HG03175 (cell line): Measurements from ENCODE around the gene GHRL.
"Not testable (repeated sequence)": the region's sequence is repeated elsewhere in the genome, so short reads cannot be mapped to it uniquely, and the experiment has no call there.

Experiments used
- ATAC-seq: cut with Tn5 transposase; IDR thresholded peaks from one replicate; pipeline ENCODE4 v1.9.1; 2021; ENCODE audit warnings: mild to moderate bottlenecking, moderate library complexity; ENCODE audit not compliant: unreplicated experiment

Gene GHRL

DNA sequence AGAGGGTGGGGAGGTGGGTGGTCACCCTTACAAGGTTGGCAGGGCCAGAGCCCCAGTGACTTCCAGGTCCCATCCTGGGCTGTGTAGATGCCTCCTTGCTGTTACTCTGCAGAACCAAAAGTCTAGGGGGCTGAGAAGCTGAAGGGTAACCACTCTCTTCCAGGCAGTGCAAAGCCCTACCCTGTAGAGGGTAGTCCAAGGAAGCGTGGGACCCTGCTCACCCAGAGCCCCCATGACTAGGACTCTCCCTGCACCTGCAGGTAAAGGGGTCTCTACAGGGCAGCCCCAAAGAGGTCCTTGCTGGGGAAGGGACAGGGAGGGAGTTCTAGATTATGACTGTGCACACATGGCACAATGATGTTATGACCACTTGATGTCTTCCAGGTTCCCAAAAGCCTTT is 14.2 kb downstream of the GHRL start:
- no peak for ATAC-seq

DNA sequence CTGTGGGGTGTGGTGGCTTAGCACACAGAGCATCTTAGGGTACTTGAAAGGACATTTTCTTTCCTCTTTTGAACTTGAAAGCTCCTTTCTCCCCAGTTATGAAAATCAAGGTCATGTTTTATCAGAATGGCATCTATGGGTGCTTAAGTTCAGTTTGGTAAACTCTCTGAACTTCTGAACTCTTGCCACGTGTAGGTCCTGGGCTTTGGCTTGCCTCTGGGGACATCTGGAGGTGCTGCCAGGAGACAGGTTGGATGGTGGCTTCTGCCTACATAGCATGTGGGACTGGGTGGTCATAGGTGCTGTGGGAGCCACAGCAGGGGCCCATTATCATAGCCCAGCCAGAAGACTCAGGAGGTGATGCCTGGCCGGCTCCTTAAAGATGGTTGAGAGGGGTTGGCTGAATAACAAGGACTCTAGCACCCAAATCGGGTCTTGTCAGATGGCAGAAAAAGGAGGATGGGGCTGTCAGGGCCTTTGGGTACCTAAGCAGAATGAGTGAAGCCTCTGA is 15.6 kb downstream of the GHRL start:
- ATAC-seq = no peak

DNA sequence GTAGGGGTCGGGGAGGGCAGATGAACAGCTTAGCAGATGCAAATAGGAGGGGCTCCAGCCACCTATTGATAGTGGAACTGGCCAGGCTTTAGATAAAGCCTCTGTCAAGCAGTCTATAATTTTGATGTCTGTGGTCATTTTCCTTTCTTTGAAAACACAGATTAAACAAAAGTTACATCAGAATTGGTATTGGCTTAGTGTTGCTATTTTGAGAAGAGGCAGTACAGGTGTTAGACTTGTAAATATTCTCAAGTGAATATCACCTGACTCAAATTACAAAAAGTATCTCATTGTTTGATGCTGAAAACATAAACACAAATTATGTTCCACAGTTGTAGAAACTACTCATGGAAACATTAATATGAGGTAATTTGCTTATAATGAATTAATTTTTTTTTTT is 18.1 kb downstream of the GHRL start:
- no peak for ATAC-seq

DNA sequence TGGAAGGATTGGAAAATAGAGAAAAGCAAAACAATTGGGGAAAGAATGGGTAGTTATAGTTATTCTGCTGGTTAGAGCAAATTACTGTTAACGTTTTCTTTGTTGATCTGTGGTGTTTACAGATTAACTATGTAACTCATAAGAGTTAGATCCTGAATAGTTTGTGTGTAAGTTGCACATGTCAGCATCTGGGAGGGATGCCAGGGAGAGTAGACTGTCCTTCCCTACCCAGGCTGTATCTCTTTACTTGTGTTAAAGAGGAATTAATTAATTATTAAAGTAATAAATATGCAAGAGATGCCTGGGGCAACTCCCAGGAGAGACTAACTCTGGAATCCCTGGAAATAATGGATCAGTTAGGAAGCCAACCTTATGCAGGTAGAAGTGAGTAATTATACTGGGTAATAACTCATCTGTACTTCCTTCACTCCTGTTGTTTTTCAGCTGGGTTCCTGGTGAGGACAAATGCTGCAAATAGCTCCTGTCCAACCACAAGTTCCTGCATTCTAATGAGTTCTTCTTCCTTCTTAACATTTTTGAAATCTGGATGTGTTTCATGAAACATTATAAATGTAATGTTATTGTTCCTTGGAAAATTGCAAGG is 18.9 kb downstream of the GHRL start:
- no peak for ATAC-seq

DNA sequence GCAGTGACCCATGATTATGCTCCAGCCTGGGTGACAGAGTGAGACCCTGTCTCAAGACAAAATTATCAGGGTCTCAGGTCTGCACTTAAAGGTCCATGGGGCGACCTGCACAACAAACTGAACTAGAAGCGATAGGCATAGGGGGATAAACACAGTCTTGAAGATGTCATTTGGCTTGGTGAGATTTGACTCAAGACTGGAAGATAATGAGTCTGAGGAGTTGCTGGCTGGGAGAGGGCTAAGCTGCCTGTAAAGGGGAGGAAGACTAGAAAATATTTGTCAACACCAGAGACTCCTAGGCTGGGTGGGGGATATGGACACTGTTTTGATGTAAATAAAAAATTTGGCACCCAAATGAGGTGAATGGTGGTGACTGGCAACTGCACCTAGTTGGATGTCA is 19.8 kb downstream of the GHRL start:
- ATAC-seq = no peak

DNA sequence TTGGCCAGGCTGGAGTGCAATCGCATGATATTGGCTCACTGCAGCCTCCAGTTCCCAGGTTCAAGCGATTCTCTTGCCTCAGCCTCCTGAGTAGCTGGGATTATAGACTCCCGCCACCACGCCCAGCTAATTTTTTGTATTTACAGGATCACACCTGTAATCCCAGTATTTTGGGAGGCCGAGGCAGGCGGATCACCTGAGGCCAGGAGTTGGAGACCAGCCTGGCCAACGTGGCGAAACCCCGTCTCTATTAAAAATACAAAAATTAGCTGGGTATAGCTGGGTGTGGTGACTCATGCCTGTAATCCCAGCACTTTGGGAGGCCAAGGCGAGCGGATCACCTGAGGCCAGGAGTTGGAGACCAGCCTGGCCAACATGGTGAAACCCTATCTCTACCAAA is 20.3 kb downstream of the GHRL start:
- not testable (repeated sequence) for ATAC-seq

DNA sequence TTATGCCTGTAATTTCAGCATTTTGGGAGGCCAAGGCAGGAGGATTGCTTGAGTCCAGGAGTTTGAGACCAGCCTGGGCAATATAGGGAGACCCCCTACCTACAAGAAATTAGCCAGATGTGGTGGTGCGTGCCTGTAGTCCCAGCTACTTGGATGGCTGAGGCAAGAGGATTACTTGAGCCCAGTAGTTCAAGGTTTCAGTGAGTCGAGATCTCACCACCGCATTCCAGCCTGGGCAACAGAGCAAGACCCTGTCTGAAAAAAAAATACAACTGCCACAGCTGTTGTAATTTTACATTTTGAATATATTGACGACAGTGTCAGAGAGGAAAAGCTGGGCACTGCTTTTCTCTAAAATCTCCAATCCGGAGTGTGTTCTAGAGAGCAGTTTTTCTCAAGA is 23.3 kb downstream of the GHRL start:
- no peak for ATAC-seq

DNA sequence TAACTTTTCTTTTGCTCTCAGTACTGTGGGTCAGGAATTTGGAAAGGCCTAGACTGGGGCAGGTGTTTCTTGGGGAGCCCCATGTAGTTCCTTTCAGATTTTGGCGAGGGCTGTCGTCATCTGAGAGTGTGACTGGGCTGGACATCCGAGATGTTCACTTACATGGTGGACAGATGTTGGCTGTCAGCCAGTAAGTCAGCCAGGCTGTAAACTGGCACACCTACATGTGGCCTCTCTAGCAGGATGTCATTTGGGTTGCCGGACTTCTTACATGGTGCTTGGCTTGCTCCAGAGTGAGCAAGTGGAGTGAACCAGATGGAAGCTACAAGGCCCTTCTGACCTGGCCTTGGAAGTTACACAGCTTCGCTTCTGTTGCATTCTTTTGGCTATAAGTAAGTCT is 23.8 kb downstream of the GHRL start:
- no peak for ATAC-seq

DNA sequence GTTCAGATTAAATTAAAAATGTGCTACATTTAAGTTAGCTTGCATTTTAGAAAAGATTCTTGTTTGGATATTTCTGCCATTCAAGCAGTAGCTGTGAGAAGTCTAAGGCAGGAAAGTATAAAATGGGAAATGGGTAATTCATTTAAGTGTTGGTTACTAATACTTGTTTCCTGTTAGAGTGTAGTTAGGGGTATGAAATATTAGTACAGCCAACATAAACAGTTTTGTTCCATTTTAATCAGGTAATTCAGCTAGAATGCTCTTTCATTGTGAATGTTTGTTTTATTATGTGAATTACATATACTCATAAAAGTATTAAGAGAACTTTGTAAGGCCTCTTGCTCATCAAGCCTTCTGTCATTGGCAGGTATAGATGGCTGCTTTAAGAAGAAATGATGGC is 24.6 kb downstream of the GHRL start:
- ATAC-seq = no peak

DNA sequence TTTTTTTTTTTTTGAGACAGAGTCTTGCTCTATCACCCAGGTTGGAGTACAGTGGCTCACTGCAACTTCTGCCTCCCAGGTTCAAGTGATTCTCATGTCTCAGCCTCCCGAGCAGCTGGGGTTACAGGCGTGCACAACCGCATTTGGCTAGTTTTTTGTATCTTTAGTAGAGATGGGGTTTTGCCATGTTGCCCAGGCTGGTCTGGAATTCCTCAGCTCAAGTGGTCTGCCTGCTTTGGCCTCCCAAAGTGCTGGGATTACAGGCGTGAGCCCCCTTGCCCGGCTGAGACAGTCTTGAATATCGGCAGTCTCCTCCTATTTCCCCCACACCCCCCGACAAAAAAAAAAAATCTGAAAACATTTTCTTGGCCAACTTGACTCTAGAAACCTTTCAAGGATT is 25.8 kb downstream of the GHRL start:
- not testable (repeated sequence) for ATAC-seq

DNA sequence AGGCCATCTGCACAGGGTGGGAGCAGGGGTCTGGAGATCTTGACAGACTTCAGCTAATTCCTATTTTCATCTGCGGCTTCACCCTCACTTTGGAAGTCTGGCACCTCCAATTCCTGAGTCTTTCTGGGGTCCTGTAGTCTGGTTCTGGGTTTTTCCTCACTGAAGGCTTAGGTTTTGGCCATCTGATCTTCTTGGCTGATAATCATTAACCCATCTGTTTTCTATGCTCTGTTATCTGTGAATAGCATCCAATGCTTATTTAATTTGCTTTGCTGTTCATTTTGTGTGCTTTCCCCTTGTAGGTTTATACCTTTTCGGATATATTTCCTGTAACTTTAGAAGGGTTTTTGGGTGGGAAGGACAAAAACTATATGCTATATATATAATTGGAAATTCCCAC is 26.9 kb downstream of the GHRL start:
- no peak for ATAC-seq

DNA sequence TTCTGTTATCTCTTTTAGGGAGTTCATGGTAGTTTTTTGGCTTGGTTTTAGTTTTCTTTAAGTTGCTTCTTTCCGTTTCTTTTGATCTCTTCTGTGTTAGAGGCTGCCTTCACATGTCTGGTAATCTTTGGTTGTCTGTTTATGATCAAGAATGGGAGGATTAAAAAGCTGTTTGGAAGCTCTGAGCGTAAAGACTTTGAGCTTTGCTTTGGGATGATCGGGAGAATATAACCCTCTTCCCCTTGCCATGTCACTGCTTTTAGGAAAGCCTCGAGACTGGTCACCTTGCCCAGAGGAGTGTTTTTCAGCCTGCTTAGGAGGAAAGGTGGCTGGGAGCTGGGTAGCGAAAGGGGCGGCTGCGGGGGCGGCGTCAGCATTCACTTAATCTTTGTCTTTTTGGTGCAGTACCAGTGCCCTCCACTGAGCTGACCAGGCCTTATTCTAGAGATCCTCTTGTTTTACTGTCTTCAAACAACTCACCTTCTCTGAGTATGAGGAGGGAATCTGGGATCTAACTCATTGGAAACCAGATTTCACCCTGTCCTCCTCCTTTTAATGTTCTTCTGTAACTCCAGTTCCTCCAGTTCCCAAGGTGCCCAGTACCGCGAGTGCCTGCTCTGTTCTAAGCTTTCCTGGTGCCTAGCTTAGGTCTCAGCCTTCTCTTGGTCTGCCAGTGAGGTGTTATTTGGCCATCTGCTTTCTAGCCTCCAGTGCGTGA is 28.9 kb downstream of the GHRL start:
- ATAC-seq = no peak

DNA sequence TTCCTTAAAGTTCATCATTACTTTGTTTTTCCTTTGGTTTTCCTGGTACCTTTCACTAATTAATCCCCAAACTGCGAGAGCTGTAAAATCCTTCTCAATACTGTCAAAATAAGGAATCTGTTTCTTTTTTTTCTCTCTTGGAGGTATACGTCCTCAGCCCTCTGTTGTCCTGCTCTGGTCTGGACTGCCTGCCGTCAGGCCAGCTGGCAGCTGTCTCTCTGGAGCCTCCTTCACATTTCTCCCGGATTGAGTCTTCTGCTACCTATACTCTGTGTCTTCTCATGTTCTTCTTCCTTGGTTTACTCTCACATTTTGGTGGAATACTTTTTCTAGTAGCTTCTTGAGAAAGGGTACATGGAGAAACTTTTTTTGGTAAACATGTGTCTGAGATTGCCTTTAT is 30.7 kb downstream of the GHRL start:
- no peak for ATAC-seq

DNA sequence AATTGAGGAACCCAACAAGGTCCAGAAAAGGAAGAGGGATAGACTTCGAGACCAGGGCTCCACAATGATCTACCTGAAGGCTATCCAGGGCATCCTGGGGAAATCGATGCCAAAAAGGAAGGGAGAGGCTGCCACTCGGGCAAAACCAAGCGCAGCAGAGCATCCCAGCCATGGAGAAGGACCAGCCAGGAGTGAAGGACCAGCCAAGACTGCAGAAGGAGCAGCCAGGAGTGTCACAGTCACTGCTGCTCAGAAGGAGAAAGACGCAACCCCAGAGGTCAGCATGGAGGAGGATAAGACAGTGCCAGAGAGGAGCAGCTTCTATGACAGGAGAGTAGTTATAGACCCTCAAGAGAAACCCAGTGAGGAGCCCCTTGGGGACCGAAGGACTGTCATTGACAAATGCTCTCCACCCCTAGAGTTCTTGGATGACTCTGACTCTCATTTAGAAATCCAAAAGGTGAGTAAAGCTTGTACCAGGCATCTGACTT is 32.5 kb downstream of the GHRL start:
- ATAC-seq = no peak

DNA sequence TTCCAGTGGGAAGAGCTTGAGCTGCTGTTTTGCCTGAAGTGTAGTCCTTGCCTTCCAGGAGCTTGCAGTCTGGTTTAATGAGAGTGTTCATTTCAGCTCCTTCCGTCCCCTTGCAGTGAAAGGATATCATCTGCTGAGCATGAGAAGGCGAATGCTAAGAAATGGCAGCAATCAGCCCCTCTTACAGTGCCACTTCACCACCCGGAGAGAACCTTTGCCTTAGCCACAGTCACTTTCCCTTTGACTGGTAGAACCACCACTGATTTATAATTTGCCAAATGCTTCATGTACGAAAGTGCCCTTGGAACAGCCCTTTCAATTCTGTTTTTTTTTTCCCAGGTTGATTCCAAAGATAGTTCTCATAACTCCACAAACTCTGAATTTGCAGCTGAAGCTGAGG is 32.9 kb downstream of the GHRL start:
- ATAC-seq = no peak

DNA sequence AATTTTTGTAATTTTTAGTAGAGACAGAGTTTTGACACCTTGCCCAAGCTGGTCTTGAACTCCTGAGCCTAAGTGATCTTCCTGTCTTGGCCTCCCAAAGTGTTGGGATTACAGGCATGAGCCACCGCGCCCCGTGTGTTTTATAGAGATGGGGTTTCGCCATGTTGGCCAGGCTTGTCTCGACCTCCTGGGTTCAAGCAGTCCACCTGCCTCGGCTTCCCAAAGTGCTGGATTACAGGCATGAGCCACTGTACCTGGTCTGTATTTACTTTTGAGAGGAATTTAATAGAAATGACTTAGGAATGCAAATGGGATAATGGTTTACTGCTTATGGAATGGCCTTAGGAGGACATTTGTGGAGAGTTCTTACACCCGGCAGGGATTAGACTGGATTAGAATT is 33.7 kb downstream of the GHRL start:
- ATAC-seq = no peak

DNA sequence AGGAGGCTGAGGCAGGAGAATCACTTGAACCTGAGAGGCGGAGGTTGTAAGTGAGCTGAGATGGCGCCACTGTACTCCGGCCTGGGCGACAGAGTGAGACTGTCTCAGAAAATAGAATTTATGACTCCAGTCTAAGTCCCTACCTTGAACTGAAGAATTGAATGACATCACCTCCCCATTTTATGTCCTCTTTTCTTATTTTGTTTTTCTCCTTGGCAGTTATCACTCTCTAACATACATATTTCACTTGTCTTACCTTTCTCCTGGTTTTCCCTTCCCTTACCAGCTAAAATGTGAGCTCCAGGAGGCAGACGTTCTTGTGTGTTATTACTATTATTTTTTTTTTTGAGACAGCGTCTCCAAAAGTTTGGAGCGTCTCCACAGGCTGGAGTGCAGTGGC is 36.9 kb downstream of the GHRL start:
- no peak for ATAC-seq

DNA sequence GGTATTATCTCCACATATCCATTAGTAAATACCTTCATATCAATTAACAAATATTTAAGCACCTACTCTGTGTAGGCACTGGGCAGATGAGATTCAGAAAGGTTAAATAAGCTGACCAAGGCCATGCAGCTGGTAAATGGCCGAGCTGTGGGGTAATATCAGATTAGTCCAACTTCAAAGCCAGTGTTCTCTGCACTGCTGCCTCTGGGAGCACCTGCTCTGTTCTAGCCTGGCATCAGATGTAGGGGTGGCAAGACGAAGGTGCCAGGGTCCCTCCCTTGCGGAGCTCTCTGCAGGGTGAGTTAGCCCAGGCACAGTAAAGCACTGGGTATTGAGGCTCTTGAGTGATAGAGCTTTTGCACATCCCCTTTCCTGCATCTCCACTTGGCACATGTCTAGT is 39.0 kb downstream of the GHRL start:
- no peak for ATAC-seq

DNA sequence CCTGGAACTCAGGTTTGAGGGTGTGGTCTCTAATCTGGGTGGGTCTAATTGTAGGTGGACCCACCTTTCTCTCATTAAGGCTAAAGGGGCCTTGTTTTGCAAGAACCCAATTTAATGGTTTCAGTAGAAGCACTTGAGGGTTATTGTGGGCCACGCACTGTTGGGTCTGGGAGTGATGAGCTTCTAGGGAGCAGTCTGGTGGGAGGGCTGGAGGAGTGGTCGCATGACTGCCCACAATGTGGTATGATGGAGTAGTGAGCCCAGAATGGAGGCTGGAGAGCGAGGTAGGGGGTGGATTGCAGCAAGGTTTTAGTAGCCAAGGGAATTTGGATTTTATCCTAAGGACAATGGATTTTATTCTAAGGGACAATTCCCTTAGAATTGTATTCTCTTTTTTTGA is 41.7 kb downstream of the GHRL start:
- no peak for ATAC-seq

DNA sequence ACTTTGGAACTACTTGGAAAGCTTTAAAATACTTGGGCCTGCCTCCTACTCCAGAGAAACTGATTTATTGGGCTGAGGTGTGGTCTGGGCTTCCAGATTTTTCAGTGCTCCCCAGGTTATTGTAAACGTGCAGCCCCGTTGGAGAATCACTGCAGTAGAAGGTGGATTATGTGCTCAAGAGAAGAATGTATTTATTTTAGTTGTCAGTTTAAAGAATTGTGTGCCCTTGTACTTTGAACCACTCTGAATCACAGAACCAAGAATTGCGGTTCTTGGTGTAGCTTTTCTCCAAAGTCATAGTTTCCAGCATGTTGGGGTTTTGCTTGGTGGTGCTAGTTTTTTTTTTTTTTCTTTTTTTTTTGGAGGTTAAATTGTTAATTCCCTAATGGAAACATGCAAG is 42.9 kb downstream of the GHRL start:
- no peak for ATAC-seq

DNA sequence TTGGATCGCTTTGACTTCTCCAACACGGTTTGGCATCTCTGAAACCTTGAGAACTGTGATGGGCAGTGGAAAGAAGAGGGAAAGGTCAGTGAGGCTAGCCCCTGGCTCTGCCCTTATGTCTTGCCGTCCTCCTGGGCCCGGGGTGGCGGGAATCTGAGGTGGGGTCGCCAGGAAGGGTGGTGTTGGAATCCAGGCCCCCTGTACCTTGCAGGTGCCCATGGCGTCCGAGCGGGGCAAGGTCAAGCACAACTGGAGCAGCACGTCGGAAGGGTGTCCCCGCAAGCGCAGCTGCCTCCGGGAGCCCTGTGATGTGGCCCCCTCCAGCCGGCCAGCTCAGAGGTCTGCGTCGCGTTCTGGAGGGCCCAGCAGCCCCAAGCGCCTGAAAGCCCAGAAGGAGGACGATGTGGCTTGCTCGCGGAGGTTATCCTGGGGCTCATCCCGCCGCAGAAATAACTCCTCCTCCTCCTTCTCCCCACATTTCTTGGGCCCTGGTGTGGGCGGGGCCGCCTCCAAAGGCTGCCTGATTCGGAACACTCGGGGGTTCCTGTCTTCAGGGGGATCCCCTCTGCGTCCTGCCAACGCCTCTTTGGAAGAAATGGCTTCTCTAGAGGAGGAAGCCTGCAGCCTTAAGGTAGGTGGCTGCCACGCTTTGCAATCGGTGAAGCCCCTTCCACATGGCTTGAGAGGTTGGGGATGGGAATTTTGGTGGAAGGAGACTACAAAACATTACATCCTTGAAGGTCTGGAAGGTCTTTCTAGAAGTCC is 43.6 kb downstream of the GHRL start:
- no peak for ATAC-seq
